ENCODE results near the gene SLC7A4.

SLC7A4 gene

GRCh38 chr22:20995329-20996030 lies 36.9 kb downstream of the SLC7A4 start:
- no peak for DNase-seq

- no peak for DNase-seq
Measured at GRCh38 chr22:20994902-20995241, 37.5 kb downstream of the SLC7A4 start.

- DNase-seq: no peak
Measured at GRCh38 chr22:20994128-20994901, 38.0 kb downstream of the SLC7A4 start.

DNA sequence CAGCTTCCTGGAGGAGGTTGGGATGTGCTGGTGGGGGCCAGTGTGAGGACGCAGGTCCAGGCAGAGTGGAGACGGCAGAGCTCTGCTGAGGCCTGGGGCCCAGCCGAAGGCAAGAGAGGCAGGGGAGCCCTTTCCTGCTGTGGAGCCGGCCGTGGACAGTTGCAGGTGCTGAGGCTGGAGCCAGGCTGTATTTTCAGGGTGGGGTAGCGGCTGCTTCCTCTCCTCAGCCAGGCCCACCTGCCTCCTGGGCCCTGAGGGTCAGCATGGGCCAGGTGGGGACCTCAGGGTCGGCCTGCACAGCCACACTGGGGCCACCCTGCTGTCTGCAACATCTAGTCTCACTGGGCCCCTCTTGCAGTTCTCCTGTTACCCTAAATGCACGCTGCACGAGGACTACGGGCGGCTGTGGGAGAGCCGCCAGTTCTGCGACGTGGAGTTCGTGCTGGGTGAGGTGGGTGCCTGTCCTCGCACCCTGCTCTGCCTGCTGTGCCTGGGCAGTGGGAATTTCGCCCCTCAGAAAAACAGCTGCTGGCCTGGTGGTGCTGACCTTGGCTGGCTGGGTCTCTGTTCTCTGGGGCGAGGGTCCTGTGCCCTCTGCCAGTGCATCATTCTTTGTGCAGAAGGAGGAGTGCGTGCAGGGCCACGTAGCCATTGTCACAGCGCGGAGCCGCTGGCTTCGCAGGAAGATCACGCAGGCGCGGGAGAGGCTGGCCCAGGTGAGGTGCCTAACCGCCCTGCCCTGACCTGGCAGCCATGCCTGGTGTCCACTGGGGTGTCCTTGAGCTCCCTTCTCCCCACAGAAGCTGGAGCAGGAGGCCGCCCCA lies 38.8 kb downstream of the SLC7A4 start:
- DNase-seq: no peak

DNA sequence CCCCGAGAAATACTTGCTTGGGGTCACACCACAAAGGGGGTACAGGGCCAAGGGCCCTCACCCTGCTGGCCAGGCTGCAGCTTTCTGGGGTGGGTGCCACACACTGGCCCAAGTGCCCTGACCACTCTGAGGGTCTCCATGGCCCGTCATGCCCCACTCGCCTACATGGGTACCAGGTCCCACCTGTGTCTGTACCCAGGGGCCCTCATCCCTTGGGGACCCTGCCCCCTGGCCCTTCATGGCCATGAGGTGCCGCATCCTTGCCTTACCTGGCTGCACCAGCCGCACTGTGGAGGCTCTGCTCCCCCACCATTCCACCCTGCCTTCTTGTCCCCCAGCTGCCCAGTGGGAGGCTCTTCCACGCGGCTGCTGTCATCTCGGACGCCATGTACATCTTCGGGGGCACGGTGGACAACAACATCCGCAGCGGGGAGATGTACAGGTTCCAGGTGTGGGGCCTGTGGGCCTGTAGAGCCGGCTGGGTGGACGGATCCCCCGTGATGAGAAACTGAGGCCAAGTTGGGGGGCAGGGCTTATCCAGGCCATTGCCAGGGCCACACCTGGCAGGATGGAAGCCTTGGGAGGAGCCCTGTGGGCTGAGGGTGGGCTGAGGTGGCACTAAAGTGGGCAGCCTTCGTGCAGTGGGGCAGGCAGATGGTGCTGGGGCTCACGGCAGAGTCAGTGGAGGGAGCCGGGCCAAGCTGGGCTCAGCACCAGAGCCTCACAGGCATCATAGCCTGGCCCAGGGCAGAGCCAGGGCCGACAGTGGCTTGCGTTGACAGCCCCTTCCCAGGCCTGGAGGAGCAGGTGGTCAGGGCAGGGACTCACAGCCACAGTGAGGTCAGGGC lies 39.7 kb downstream of the SLC7A4 start:
- DNase-seq: no peak

- DNase-seq: no peak
Measured at GRCh38 chr22:20992056-20992442, 40.3 kb downstream of the SLC7A4 start.

DNA sequence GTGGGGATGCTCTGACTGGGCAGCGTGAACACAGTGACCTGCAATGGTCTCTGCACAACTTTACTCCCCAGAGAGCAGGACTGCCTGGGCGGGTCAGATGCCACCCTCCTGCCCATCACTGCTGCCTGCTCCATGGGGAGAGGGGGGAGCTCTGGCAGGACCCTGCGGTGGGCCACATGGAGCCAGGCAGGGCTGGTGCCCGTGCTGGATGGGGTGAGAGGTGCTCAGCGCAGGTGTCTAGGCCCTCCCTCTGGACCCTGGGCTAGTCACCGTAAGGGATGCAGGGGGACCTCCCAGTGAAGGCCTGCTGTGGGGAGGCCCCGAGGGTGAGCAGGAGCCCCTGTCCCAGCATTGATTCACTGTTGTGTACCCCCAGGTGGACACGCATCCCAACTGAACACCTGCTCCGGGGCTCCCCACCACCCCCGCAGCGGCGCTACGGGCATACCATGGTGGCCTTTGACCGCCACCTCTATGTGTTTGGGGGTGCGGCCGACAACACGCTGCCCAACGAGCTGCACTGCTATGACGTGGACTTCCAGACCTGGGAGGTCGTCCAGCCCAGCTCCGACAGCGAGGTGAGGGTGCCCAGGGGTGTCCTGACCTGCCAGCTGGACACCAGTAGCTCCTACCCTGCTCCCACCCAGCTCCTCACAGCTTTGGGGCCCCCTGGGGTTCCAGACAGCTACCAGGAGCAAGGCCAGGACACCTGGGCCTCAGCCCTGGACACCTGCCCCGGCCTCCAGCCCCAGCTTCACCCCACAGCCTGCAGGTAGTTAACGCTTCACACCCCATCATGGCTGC lies 40.9 kb downstream of the SLC7A4 start:
- no peak for DNase-seq

DNA sequence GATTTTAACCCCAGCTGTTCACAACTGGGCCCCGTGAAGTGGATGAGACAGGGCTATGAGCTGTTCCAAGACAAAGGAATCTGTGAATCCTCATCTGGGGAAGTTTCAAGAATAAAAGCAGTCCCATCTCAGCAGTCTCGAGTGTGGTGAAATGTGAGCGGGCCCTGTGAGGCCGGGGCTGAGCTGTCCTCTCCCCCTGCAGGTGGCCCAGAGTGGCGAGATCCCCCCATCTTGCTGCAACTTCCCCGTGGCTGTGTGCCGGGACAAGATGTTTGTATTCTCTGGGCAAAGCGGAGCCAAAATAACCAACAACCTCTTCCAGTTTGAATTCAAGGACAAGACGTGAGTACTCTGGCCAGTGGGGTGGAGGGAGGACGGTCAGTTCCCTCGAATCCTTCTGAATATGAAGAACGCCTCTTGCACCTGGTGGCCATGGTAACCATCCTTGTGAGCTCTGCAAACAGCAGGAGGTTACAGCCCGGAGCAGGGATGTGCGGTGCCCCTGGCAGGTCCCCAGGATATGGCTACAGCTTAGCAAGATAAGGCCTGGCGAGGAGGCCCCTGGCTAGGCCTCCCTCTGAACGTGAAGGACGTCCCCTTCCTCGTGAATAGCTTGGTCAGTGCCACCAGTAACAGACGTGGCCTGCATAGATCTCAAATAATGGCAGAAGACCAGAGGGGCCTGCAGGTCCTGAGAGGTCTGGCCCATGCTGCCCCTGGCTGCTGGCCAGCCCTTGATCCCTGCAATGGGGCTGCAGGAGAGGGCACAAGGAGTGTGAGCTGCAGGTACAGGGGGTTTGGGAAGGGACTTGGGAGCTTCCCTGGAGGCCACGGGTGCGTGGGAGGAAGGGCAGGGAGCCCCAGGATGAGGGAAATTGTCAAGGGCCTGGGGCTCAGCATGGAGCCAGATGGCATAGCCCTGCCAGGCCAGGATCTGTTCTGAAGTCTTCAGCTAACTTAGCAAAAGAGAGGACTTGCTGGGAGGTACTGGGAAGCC lies 41.9 kb downstream of the SLC7A4 start:
- no peak for DNase-seq

DNA sequence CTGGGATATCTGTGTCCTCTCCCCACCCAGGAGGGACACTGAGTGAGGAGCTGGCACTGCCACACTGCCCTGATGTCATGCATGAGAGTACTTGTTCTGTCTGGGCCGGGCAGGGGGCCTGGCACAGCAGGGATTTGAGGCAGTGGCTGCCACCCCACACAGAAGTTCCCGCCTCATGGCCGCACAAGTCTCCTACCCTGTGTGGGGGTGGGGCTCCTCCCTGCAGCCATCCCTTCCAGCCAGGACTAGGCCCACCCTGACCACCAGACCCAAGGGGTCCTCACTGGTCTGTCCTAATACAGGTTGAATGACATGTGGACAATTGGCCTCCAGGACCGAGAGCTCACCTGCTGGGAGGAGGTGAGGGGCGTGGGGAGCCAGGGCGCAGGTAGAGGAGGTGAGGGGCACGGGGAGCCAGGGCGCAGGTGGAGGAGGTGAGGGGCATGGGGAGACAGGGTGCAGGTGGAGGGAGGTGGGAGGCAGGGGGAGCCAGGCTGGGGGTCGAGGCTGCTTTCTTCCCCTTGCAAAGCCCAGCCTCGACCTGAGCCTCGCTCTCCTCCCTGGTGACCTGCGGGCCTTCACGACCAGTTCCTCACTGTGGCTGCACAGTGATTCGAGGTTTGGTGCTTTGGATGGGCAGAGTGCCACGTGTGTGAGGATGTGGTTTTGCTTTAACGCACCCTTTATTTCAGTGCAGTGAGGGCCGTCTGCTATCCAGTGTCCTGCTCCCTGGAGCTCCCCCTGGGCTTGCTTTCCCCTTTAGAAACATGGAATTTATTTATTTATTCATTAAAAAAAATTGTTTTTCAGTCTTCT lies 42.8 kb downstream of the SLC7A4 start:
- DNase-seq: no peak

GRCh38 chr22:20988573-20989322 lies 43.6 kb downstream of the SLC7A4 start:
- DNase-seq: no peak

DNA sequence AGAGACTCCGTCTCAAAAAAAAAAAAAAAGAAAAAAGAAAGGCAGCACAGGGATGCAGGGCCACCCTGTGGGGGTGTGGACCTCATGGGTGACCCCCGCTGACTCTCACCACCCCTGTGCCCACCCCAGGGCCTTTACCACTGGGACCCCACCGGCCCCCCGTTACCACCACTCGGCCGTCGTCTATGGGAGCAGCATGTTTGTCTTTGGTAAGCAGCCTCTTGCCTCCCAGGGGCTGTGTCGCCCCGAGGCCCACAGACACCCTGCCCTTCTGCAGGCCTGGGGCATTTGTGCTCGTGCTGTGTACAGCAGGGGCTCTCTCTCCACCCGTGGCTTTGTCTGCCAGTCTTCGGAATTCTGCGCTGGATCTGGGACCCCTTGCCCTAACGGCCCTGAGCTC lies 45.0 kb downstream of the SLC7A4 start:
- DNase-seq: no peak

- DNase-seq: no peak
Measured at GRCh38 chr22:20986365-20986764, 46.0 kb downstream of the SLC7A4 start.

- no peak for DNase-seq
Measured at GRCh38 chr22:20985720-20986119, 46.6 kb downstream of the SLC7A4 start.

DNA sequence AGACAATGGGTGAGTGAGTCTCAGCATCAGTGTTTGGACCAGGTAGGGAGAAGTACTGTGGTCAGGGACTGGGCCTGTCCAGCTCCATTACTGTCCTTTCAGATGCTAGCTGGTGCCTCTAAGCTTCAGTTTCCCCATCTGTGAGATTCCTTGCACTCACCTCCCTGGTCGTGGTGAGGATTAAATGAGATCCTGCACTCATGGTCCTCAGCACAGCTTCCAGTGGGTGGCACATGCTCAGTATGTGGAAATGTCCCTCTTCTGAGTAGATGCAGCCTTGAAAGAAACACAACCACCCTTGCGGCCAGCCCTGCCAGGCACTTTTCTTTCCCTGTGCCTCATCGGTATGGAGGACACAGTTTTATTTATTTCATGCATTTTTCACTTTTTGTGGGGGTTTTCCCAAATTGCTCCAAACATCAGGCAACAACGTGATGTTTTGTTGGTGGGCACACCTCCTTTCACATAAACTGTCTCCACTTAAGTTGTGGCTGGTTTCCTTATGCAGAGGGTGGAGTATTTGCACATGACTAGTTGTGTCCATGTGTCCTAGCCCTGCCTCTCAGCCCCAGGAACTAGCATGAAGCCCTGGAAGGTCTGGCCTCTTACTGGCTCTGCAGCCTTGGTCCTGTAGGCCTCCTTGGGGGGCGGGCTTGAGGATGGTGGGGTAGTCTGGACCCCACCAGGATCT lies 49.1 kb downstream of the SLC7A4 start:
- DNase-seq: no peak

DNA sequence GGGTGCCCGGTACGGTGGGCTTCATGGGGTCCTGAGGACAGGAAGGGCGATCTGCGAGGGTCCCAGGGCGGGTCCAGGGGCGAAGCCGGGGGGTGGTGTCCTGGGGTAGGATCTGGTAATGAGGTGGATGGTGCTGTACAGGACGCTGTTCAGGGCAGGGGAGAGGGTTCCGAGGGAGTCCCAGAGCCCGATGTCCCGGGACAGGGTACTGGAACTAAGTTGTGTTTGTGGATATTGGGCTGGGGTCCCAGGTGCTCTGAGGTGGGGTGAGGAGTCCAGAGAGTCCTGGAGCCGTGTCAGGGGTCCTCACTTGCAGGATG lies 49.8 kb downstream of the SLC7A4 start:
- no peak for DNase-seq

DNA sequence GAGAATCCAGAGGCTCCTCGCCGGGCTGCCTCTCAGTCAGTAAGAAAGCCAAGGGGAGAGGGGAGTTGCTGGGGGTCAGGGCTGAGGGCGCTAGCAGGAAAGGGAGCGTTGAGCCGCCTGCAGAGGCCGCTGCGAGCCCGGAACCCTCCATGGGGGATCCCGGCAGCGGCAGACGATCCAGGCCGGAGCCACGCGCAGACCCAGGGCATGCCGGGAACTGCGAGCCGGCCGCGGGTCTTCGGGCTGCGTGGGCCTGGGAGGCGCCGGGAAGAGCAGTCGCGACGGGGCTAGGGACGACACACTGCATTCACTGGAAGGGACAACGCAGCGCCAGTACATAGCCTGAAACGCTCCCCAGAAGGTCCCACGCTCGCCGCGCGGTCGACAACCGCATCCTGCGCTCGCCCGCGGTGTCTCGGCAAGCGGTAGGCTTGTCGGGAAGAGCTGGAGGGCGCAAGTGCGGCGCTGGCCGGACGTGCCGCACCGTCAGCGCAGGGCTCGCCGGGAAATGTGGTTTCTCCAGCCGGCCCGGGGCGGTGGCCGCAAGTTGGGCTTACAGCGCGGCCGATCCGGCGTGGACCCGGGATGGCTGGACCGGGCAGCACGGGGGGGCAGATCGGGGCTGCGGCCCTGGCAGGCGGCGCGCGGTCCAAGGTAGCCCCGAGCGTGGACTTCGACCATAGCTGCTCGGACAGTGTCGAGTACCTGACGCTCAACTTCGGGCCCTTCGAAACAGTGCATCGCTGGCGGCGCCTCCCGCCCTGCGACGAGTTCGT lies 50.4 kb downstream of the SLC7A4 start, which contains the start of gene LZTR1:
Gene LZTR1 (plus strand): TSS at position 511 of the 776 bp plus-strand sequence. CDS start 75 bp downstream, at position 586.
- no peak for DNase-seq

- no peak for DNase-seq
Measured at GRCh38 chr22:20980938-20981722, 51.2 kb downstream of the SLC7A4 start.

Measured in NCI-H1048 (cell line).